K562 (cell line): Measurements from ENCODE around the gene SART3. TPM values are rescaled to one million over a fixed set of nuclear protein-coding genes. Genes with fewer than 3 reads are reported as not detected.
A peak's percentile ranks its signal among the peaks of the same experiment; 100 is the strongest.

Experiments
- ARID1B ChIP-seq: fragments of 450-650 bp; IDR thresholded peaks from 2 replicates; pipeline ENCODE4 v1.6.1; 2016; ENCODE audit warnings: antibody characterized with exemption, mild to moderate bottlenecking, inconsistent platforms
- CREM ChIP-seq: IDR thresholded peaks from 2 replicates; pipeline ENCODE4 v1.6.1; 2014; ENCODE audit warnings: antibody characterized with exemption, low read depth
- FOSL1 ChIP-seq: fragments of 200-800 bp; sonication (Bioruptor generic); conservative IDR thresholded peaks from 2 replicates; pipeline ENCODE4 v1.6.1; 2016; ENCODE audit warnings: missing genetic modification characterization, missing compliant biosample characterization
- IFI16 ChIP-seq: fragments of 250-450 bp; sonication (Bioruptor Pico); IDR thresholded peaks from 2 replicates; pipeline ENCODE4 v2.1.2; 2022; ENCODE audit warnings: mild to moderate bottlenecking, inconsistent platforms
- MAFG ChIP-seq: fragments of 450-650 bp; conservative IDR thresholded peaks from 2 replicates; pipeline ENCODE4 v1.6.1; 2016; ENCODE audit warnings: missing genetic modification characterization, missing compliant biosample characterization
- MTA3 ChIP-seq: fragments of 450-650 bp; formaldehyde crosslinking; IDR thresholded peaks from 2 replicates; pipeline ENCODE4 v1.6.1; 2017; ENCODE audit warnings: mild to moderate bottlenecking, borderline replicate concordance
- NFYB ChIP-seq: IDR thresholded peaks from 2 replicates; pipeline ENCODE4 v1.6.1; 2011; ENCODE audit warnings: mild to moderate bottlenecking, moderate library complexity; ENCODE audit not compliant: insufficient read length; ENCODE audit errors: extremely low read depth
- ZNF239 ChIP-seq: fragments of 250-450 bp; sonication (Bioruptor Pico); IDR thresholded peaks from 2 replicates; pipeline ENCODE4 v1.4.0; 2020; ENCODE audit warnings: mild to moderate bottlenecking
- polyA plus RNA-seq, 8 experiments: library from polyadenylated mRNA; depleted of rRNA in 4 of 8; stranded (reverse) in 5 of 8; unstranded in 3 of 8; fragments of >200 nt; fragmentation: Nextera tagmentation in 2 of 8; fragmentation: Illumina TruSeq in 1 of 8; extraction: Ambion mirVana in 2 of 8; extraction: Trizol in 1 of 8; gene quantifications; 2 replicates each; pipeline versions ENCODE4 v1.2.1 to v1.2.3, GENCODE V29; 2011 to 2014; ENCODE audit warnings: inconsistent platforms in 1 of 8, missing spikeins in 1 of 8
- total RNA-seq, 7 experiments: library from RNA; depleted of rRNA in 6 of 7; stranded (reverse); fragments of >200 nt in 6 of 7; fragmentation: Illumina TruSeq in 2 of 7; extraction: Trizol in 2 of 7; gene quantifications; 2 replicates each; pipeline versions ENCODE4 v1.2.1 to v1.2.3, GENCODE V29; 2011 to 2021; ENCODE audit warnings: low replicate concordance in 1 of 7
- TF ChIP-seq, protein P1 (sequence below), 2 experiments: fragments of 450-650 bp in 1 of 2; sonication (generic) in 1 of 2; formaldehyde crosslinking in 1 of 2; IDR thresholded peaks; 2 replicates each; pipeline versions ENCODE4 v1.7.1 to v1.9.0; 2016 to 2022; ENCODE audit warnings: inconsistent platforms in 1 of 2, mild to moderate bottlenecking in 1 of 2, missing genetic modification reagents in 1 of 2
- TF ChIP-seq, protein P2 (sequence below): fragments of 450-650 bp; IDR thresholded peaks from 2 replicates; pipeline ENCODE4 v1.6.1; 2016
- TF ChIP-seq, protein P3 (sequence below): sonication (generic); formaldehyde crosslinking; IDR thresholded peaks from 2 replicates; pipeline ENCODE4 v1.8.0; 2023; ENCODE audit warnings: mild to moderate bottlenecking, missing genetic modification reagents

SART3 gene
- total and polyA plus RNA-seq, 9 of the 15 experiments (the other 6 are each of a cell fraction or from before 2014, with no cell fraction given) = 8.9 to 167 (median 56.7) TPM

DNA sequence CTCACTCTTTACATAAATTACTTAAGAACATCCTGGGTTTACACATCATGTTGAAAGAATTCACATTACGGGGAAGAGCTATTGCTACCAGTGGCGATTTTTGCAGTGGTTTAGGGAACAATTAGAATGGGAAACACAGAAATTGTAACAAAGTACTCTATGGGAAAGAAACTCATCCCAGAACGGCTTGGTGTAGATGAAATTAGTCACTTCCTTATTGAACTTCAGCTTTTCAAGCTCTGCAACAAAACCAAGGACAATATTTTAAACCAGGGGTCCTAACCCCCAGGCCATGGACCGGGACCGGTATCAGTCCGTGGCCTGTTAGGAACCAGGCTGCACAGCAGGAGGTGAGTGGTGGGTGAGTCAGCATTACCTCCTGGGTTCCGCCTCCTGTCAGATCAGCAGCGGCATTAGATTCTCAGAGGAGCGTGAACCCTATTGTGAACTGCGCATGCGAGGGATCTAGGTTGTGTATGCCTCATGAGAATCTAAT lies 78.2 kb downstream of the SART3 start (continued):
- TF ChIP-seq, protein P1, sequence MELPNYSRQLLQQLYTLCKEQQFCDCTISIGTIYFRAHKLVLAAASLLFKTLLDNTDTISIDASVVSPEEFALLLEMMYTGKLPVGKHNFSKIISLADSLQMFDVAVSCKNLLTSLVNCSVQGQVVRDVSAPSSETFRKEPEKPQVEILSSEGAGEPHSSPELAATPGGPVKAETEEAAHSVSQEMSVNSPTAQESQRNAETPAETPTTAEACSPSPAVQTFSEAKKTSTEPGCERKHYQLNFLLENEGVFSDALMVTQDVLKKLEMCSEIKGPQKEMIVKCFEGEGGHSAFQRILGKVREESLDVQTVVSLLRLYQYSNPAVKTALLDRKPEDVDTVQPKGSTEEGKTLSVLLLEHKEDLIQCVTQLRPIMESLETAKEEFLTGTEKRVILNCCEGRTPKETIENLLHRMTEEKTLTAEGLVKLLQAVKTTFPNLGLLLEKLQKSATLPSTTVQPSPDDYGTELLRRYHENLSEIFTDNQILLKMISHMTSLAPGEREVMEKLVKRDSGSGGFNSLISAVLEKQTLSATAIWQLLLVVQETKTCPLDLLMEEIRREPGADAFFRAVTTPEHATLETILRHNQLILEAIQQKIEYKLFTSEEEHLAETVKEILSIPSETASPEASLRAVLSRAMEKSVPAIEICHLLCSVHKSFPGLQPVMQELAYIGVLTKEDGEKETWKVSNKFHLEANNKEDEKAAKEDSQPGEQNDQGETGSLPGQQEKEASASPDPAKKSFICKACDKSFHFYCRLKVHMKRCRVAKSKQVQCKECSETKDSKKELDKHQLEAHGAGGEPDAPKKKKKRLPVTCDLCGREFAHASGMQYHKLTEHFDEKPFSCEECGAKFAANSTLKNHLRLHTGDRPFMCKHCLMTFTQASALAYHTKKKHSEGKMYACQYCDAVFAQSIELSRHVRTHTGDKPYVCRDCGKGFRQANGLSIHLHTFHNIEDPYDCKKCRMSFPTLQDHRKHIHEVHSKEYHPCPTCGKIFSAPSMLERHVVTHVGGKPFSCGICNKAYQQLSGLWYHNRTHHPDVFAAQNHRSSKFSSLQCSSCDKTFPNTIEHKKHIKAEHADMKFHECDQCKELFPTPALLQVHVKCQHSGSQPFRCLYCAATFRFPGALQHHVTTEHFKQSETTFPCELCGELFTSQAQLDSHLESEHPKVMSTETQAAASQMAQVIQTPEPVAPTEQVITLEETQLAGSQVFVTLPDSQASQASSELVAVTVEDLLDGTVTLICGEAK (IDR thresholded peaks at IDR 0.05) = no peak
- TF ChIP-seq, protein P1 (CRISPR knock-in tag; IDR thresholded peaks at IDR 0.05) = no peak
- peak; percentile 75 for TF ChIP-seq ARID1B
- TF ChIP-seq CREM = no peak
- peak; percentile 70 for TF ChIP-seq FOSL1
- TF ChIP-seq MAFG (tag) = peak; percentile 96
- no peak for TF ChIP-seq NFYB
- no peak for TF ChIP-seq ZNF239 (CRISPR knock-in tag)
- TF ChIP-seq IFI16 (CRISPR knock-in tag) = no peak
- 0 out of 2 replicates have a peak, but pooled peaks have one; percentile 27 for TF ChIP-seq MTA3
- TF ChIP-seq, protein P2, sequence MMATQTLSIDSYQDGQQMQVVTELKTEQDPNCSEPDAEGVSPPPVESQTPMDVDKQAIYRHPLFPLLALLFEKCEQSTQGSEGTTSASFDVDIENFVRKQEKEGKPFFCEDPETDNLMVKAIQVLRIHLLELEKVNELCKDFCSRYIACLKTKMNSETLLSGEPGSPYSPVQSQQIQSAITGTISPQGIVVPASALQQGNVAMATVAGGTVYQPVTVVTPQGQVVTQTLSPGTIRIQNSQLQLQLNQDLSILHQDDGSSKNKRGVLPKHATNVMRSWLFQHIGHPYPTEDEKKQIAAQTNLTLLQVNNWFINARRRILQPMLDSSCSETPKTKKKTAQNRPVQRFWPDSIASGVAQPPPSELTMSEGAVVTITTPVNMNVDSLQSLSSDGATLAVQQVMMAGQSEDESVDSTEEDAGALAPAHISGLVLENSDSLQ = peak; percentile 78
- TF ChIP-seq, protein P3, sequence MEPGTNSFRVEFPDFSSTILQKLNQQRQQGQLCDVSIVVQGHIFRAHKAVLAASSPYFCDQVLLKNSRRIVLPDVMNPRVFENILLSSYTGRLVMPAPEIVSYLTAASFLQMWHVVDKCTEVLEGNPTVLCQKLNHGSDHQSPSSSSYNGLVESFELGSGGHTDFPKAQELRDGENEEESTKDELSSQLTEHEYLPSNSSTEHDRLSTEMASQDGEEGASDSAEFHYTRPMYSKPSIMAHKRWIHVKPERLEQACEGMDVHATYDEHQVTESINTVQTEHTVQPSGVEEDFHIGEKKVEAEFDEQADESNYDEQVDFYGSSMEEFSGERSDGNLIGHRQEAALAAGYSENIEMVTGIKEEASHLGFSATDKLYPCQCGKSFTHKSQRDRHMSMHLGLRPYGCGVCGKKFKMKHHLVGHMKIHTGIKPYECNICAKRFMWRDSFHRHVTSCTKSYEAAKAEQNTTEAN = no peak
